ENCODE results near the gene STX17. TPM values are rescaled to one million over a fixed set of nuclear protein-coding genes. Genes with fewer than 3 reads are reported as not detected.

The STX17 gene
- total RNA-seq = 9.6 and 12.8 TPM in 2 replicates

DNA sequence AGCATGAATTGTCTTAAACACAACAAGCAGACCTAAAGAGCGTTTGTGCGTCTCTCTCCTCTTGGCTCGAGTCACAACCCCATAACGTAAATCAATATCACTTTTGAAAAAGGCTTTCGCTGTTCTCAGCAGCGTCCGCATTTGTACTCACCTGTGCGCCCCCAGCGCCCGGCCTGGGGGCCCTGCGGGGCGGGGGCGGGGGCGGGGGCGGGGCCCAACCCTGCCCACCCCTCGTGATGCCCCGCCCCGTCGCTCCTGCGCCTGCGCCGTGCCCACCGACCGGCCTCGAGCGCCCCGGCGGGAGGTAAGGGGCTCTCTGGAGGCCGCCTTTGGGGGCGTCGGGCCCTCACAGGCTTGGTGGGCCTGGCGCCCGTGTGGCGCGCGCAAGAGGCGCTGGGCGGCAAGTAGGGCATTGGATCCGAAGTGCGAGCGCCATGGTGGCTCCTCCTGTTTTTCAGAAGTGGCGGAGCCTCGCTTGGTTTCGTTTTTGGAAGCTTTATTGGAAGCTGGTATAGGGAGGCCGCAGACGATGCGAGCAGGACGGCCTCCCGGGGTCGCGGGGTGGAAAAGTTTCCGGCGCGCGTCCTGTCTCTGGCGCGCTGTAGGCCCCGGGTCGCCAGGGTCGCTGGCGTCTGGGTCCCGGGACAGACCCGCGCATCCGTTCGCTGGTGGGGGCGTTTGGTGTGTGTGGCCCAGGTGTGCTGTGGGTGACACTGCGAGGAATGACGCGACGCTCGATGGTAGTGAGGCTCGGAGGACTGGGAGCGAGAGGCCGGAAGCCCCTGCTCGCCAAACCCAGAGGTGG lies at the start of gene STX17:
Gene STX17, plus strand, starts transcription at position 252 of the 805 bp plus-strand sequence. CDS start 8,586 bp downstream, outside the sequence.

Other genes starting within 250 kb of the STX17 start
- gene NR4A3, start 84.8 kb upstream of the STX17 start, total RNA-seq = under 0.01 and 0.09 TPM in 2 replicates
- 6.7 and 10.1 TPM in 2 replicates for gene ERP44, start 192.3 kb downstream of the STX17 start, total RNA-seq
- gene INVS, start 192.6 kb downstream of the STX17 start, total RNA-seq = 20.4 and 30.3 TPM in 2 replicates